IMR-90 (cell line): ENCODE results near the gene PIEZO1. TPM values are rescaled to one million over a fixed set of nuclear protein-coding genes. Genes with fewer than 3 reads are reported as not detected.

Experiments
- ATAC-seq: fragments of 200-7000 bp; cut with Tn5 transposase; 2 replicates; pipeline ENCODE4 v1.9.1; 2020; ENCODE audit warnings: low read depth, mild to moderate bottlenecking, moderate library complexity
- BruUV-seq: library from RNA; stranded (reverse); fragments of 400-500 nt; replicated peaks from 2 replicates; lab custom pipeline; 2021; lab: Mats Ljungman, UMichigan
- CTCF ChIA-PET: fragments of 300-600 bp; formaldehyde crosslinking; extraction: SDS; loops from one replicate; lab custom pipeline; 2021; ENCODE audit warnings: antibody characterized with exemption; lab: Yijun Ruan, JAX
- POLR2A ChIA-PET: fragments of 300-600 bp; sonication (Branson Sonifier 250); formaldehyde crosslinking; loops from one replicate; lab custom pipeline; 2022; ENCODE audit warnings: antibody characterized with exemption; ENCODE audit not compliant: unreplicated experiment; lab: Charles Lee
- DNase-seq: peaks from one replicate; pipeline ENCODE4 v3.0.0; 2013
- H2AFZ ChIP-seq: replicated peaks from 2 replicates; pipeline ENCODE3; 2013; ENCODE audit warnings: low read length, mild to moderate bottlenecking; ENCODE audit not compliant: poor library complexity
- H2AK5ac ChIP-seq: 2 replicates; pipeline ENCODE4 v1.6.1; 2013; ENCODE audit warnings: low read depth, low read length, inconsistent platforms
- H2AK9ac ChIP-seq: replicated peaks from 2 replicates; pipeline ENCODE3; 2013; ENCODE audit warnings: mild to moderate bottlenecking, low read depth, low read length, moderate library complexity; ENCODE audit not compliant: poor library complexity
- H2BK120ac ChIP-seq: 2 replicates; pipeline ENCODE4 v1.6.1; 2013; ENCODE audit warnings: low read depth, low read length, inconsistent platforms
- H2BK15ac ChIP-seq: 3 replicates; pipeline ENCODE4 v1.6.1; 2013; ENCODE audit warnings: low read depth, low read length, inconsistent platforms
- H2BK20ac ChIP-seq: 2 replicates; pipeline ENCODE4 v1.6.1; 2013; ENCODE audit warnings: low read depth, mild to moderate bottlenecking, inconsistent platforms, low read length, moderate library complexity
- H2BK5ac ChIP-seq: 2 replicates; pipeline ENCODE4 v1.6.1; 2013; ENCODE audit warnings: mild to moderate bottlenecking, low read depth, low read length, inconsistent platforms; ENCODE audit not compliant: poor library complexity, severe bottlenecking
- H3K14ac ChIP-seq: replicated peaks from 2 replicates; pipeline ENCODE4 v1.6.1; 2013; ENCODE audit warnings: low read depth, low read length, inconsistent platforms
- H3K18ac ChIP-seq: 2 replicates; pipeline ENCODE4 v1.6.1; 2013; ENCODE audit warnings: low read depth, low read length, control low read depth
- H3K23ac ChIP-seq: 2 replicates; pipeline ENCODE4 v1.6.1; 2013; ENCODE audit warnings: low read depth, low read length, inconsistent platforms
- H3K27ac ChIP-seq: 2 replicates; pipeline ENCODE4 v1.5.1; 2013; ENCODE audit warnings: mild to moderate bottlenecking, control low read depth, low read length; ENCODE audit not compliant: insufficient read depth
- H3K27me3 ChIP-seq: 2 replicates; pipeline ENCODE4 v1.6.1; 2013; ENCODE audit warnings: low read length; ENCODE audit not compliant: control insufficient read depth, insufficient read depth
- H3K36me3 ChIP-seq: 2 replicates; pipeline ENCODE4 v1.6.1; 2013; ENCODE audit warnings: low read length, mixed read lengths; ENCODE audit not compliant: control insufficient read depth, insufficient read depth
- H3K4ac ChIP-seq: 2 replicates; pipeline ENCODE4 v1.6.1; 2013; ENCODE audit warnings: low read depth, low read length, inconsistent platforms
- H3K4me1 ChIP-seq: 2 replicates; pipeline ENCODE4 v1.6.1; 2013; ENCODE audit warnings: low read length, mixed read lengths; ENCODE audit not compliant: control insufficient read depth, insufficient read depth
- H3K4me2 ChIP-seq: 2 replicates; pipeline ENCODE4 v1.6.1; 2013; ENCODE audit warnings: low read depth, mild to moderate bottlenecking, control low read depth, low read length, moderate library complexity
- H3K4me3 ChIP-seq: 2 replicates; pipeline ENCODE4 v1.5.1; 2013; ENCODE audit warnings: low read depth, mild to moderate bottlenecking, control low read depth, low read length, moderate library complexity; ENCODE audit not compliant: insufficient read depth
- H3K56ac ChIP-seq: 2 replicates; pipeline ENCODE4 v1.6.1; 2013; ENCODE audit warnings: low read length, inconsistent platforms; ENCODE audit not compliant: insufficient read depth; ENCODE audit errors: extremely low read depth
- H3K79me1 ChIP-seq, 2 experiments: 2 replicates each; pipeline ENCODE4 v1.6.1; 2013; ENCODE audit warnings: low read length in 2 of 2, inconsistent platforms in 1 of 2, low read depth in 1 of 2
- H3K9ac ChIP-seq: 2 replicates; pipeline ENCODE4 v1.6.1; 2013; ENCODE audit warnings: low read depth, low read length, control low read depth
- H3K9me1 ChIP-seq: 2 replicates; pipeline ENCODE4 v1.6.1; 2013; ENCODE audit warnings: low read length, inconsistent platforms; ENCODE audit not compliant: insufficient read depth
- H3K9me3 ChIP-seq: 2 replicates; pipeline ENCODE4 v1.6.1; 2013; ENCODE audit warnings: low read length; ENCODE audit not compliant: control insufficient read depth, insufficient read depth
- H4K20me1 ChIP-seq: 2 replicates; pipeline ENCODE4 v1.6.1; 2013; ENCODE audit warnings: low read length, inconsistent platforms; ENCODE audit not compliant: insufficient read depth
- H4K5ac ChIP-seq: 2 replicates; pipeline ENCODE4 v1.6.1; 2013; ENCODE audit warnings: mild to moderate bottlenecking, low read depth, low read length, control low read depth
- H4K8ac ChIP-seq, 2 experiments: 2 replicates each; pipeline ENCODE4 v1.6.1; 2013; ENCODE audit warnings: low read depth in 2 of 2, low read length in 2 of 2, control low read depth in 1 of 2, inconsistent platforms in 1 of 2
- H4K91ac ChIP-seq: 2 replicates; pipeline ENCODE4 v1.6.1; 2013; ENCODE audit warnings: low read depth, low read length, inconsistent platforms; ENCODE audit not compliant: insufficient read depth
- BHLHE40 ChIP-seq: fragments of 150-350 bp; IDR thresholded peaks from 2 replicates; pipeline ENCODE4 v1.6.1; 2016; ENCODE audit warnings: mild to moderate bottlenecking, low read depth, low read length
- CTCF ChIP-seq: conservative IDR thresholded peaks from 2 replicates; pipeline ENCODE4 v1.5.1; 2012; ENCODE audit warnings: mild to moderate bottlenecking, low read depth, low read length, improper control_type of control experiment
- ELK1 ChIP-seq: fragments of 150-350 bp; IDR thresholded peaks from 2 replicates; pipeline ENCODE4 v1.6.1; 2016; ENCODE audit warnings: low read depth, mild to moderate bottlenecking, low read length, moderate library complexity, borderline replicate concordance
- FOS ChIP-seq: fragments of 150-350 bp; IDR thresholded peaks from 2 replicates; pipeline ENCODE4 v1.6.1; 2016; ENCODE audit warnings: low read depth, low read length
- MAFK ChIP-seq: IDR thresholded peaks from 2 replicates; pipeline ENCODE4 v1.6.1; 2012; ENCODE audit warnings: low read depth, low read length, improper control_type of control experiment
- NFE2L2 ChIP-seq: fragments of 150-350 bp; IDR thresholded peaks from 2 replicates; pipeline ENCODE4 v1.6.1; 2016; ENCODE audit warnings: low read depth, mild to moderate bottlenecking, low read length
- POLR2A ChIP-seq: IDR thresholded peaks from 2 replicates; pipeline ENCODE4 v1.6.1; 2012; ENCODE audit warnings: mild to moderate bottlenecking, low read depth, low read length
- RCOR1 ChIP-seq: IDR thresholded peaks from 2 replicates; pipeline ENCODE4 v1.6.1; 2012; ENCODE audit warnings: mild to moderate bottlenecking, low read length, improper control_type of control experiment; ENCODE audit not compliant: insufficient replicate concordance
- RFX5 ChIP-seq: IDR thresholded peaks from 2 replicates; pipeline ENCODE4 v1.8.0; 2012; ENCODE audit warnings: low read depth, mild to moderate bottlenecking, low read length, moderate library complexity
- SMC3 ChIP-seq: fragments of 150-350 bp; IDR thresholded peaks from 2 replicates; pipeline ENCODE4 v1.6.1; 2016; ENCODE audit warnings: low read depth, mild to moderate bottlenecking, antibody characterized with exemption, low read length, moderate library complexity
- USF2 ChIP-seq: fragments of 150-350 bp; IDR thresholded peaks from 2 replicates; pipeline ENCODE4 v1.6.1; 2017; ENCODE audit warnings: mild to moderate bottlenecking, antibody characterized with exemption, low read length, low read depth
- WGBS, 2 experiments: methylation state at CpG; one replicate each; pipeline versions ENCODE4 v1.1.5 to v1.1.7; 2013; ENCODE audit warnings: missing lambda C conversion rate in 2 of 2; ENCODE audit not compliant: insufficient read length in 1 of 2; ENCODE audit errors: extremely low coverage in 2 of 2; 5-methylcytosine and 5-hydroxymethylcytosine counted together
- dilution Hi-C: fragments of 300-500 bp; cut with HindIII; formaldehyde crosslinking; loops from one replicate; pipeline ENCODE4 v1.14.3; 2018; ENCODE audit warnings: low sequenced_read_pairs; ENCODE audit not compliant: unreplicated experiment
- in situ Hi-C: fragments of 300-500 bp; cut with MboI; formaldehyde crosslinking; loops from 3 replicates; pipeline ENCODE4 v1.14.3; 2019; ENCODE audit warnings: low sequenced_read_pairs, inconsistent platforms, mixed read lengths
- intact Hi-C: fragments of 100-400 bp; cut with micrococcal nuclease; formaldehyde crosslinking; loops from 2 replicates; pipeline ENCODE4 v1.10.0; 2022
- polyA plus RNA-seq, 3 experiments: library from polyadenylated mRNA; depleted of rRNA; stranded (reverse); fragments of >200 nt; gene quantifications; 2 replicates each; pipeline ENCODE4 v1.2.3, GENCODE V29; 2012; ENCODE audit warnings: low replicate concordance in 1 of 3
- total RNA-seq: library from RNA; depleted of rRNA; stranded (reverse); fragments of >200 nt; gene quantifications from 2 replicates; pipeline ENCODE4 v1.2.3, GENCODE V29; 2012

The PIEZO1 gene
- total and polyA plus RNA-seq, 2 of the 4 experiments (the other 2 are of a cell fraction), result 36.2 to 372 TPM

GRCh38 chr16:88706229-88706964 lies 78.6 kb downstream of the PIEZO1 start, which contains the start of the genes CTU2 and RNF166 (continued):
- TF ChIP-seq NFE2L2 (0 out of 2 replicates have a peak, but pooled peaks have one; percentile 6), FOS (peak; percentile 39; the same call in 1 of the 2 replicates)

- Histone ChIP-seq H3K23ac (peak overlapping the region; percentile 81; the same call in 1 of the 2 replicates), H3K27ac (peak overlapping the region; percentile 18; the same call in 1 of the 2 replicates), H2BK20ac (no peak overlapping the region), H3K9me1 (no peaks in the 10 kb centered on the region; the same call in 1 of the 2 replicates), H4K5ac (no peak overlapping the region), H2AK5ac (no peak overlapping the region; the same call in 1 of the 2 replicates), H3K4me1 (peaks cover 16% of the 10 kb centered on the region), H3K9me3 (no peaks in the 10 kb centered on the region), H3K27me3 (no peaks in the 10 kb centered on the region), H3K4ac (0 out of 2 replicates have a peak overlapping the region, but pooled peaks have one; percentile 57), H2BK15ac (no peak overlapping the region), H4K8ac (peak overlapping the region in 1 of 2 experiments; percentile 42; a peak in 1 of 4 replicates), H3K56ac (no peak overlapping the region), H3K36me3 (0 out of 2 replicates have a peak, but pooled peaks cover 2% of the 10 kb centered on the region), H3K4me3 (peak overlapping the region; percentile 95), H3K79me1 (peaks cover 26 to 74% of the 10 kb centered on the region in 2 experiments), H3K9ac (peak overlapping the region; percentile 43), H3K4me2 (peak overlapping the region; percentile 60), H2BK120ac (no peak overlapping the region), H3K14ac (no peak overlapping the region), H2AFZ (peak overlapping the region; percentile 94), H4K91ac (no peak overlapping the region; the same call in 1 of the 2 replicates), H3K18ac (no peak overlapping the region), H2AK9ac (peak overlapping the region; percentile 98), H2BK5ac (peak overlapping the region; percentile 67), H4K20me1 (peaks cover 16% of the 10 kb centered on the region; the same call in 1 of the 2 replicates)
- intact Hi-C loops (no loop called here), in situ Hi-C loops (no loop called here), dilution Hi-C loops (no loop called here)
- DNase-seq (no peak), ATAC-seq (peak; percentile 48)
- 0% methylated on average over 12 of the region's 57 CpGs; no CpG with 5 or more reads in 1 of the 2 experiments for WGBS, 2 experiments
- ChIA-PET CTCF (no interaction called here), POLR2A (no interaction called here)
- no TSS peak for BruUV-seq
- TF ChIP-seq MAFK (no peak), FOS (no peak), ELK1 (no peak), RFX5 (no peak), CTCF (no peak), POLR2A (no peak), RCOR1 (no peak), SMC3 (no peak), USF2 (no peak), BHLHE40 (no peak)
These were observed 79.2 kb downstream of the PIEZO1 start for GRCh38 chr16:88705801-88706228.
